ENCODE data around the gene IGSF1. TPM values are rescaled to one million over a fixed set of nuclear protein-coding genes. Genes with fewer than 3 reads are reported as not detected.

IGSF1 gene
- total and polyA plus RNA-seq, 2 of the 4 experiments (the other 2 are of a cell fraction): not detected

- Histone ChIP-seq H2BK5ac (ENCODE audit: low read depth, low read length, poor library complexity, severe bottlenecking) (no peak overlapping the region), H2AK9ac (replicated peaks; ENCODE audit: low read depth, low read length, poor library complexity) (no peak overlapping the region), H3K9ac (ENCODE audit: low read depth, low read length) (no peak overlapping the region), H4K5ac (ENCODE audit: low read depth, low read length) (no peak overlapping the region), H3K9me3 (ENCODE audit: control insufficient read depth, insufficient read depth, low read length) (no peaks in the 10 kb centered on the region; the same call in 1 of the 2 replicates), H3K27ac (ENCODE audit: insufficient read depth, low read length) (no peak overlapping the region), H3K56ac (ENCODE audit: extremely low read depth, insufficient read depth, low read length) (no peak overlapping the region), H2BK15ac (ENCODE audit: low read depth, low read length) (no peak overlapping the region), H3K79me1 (ENCODE audit: low read depth in 1 of 2, low read length in 2 of 2) (no peaks in the 10 kb centered on the region), H3K4me2 (ENCODE audit: low read depth, low read length) (no peak overlapping the region), H4K20me1 (ENCODE audit: insufficient read depth, low read length) (no peaks in the 10 kb centered on the region), H3K23ac (ENCODE audit: low read depth, low read length) (no peak overlapping the region), H3K36me3 (ENCODE audit: control insufficient read depth, insufficient read depth, low read length) (no peaks in the 10 kb centered on the region), H3K9me1 (ENCODE audit: insufficient read depth, low read length) (no peaks in the 10 kb centered on the region), H2AFZ (replicated peaks; ENCODE audit: low read length, poor library complexity) (no peak overlapping the region), H2BK20ac (ENCODE audit: low read depth, low read length) (no peak overlapping the region), H3K4me3 (ENCODE audit: insufficient read depth, low read depth, low read length) (no peak overlapping the region), H3K14ac (replicated peaks; ENCODE audit: low read depth, low read length) (no peak overlapping the region), H3K18ac (ENCODE audit: low read depth, low read length) (no peak overlapping the region), H3K27me3 (ENCODE audit: control insufficient read depth, insufficient read depth, low read length) (peaks cover 4% of the 10 kb centered on the region; the same call in 1 of the 2 replicates), H2AK5ac (ENCODE audit: low read depth, low read length) (no peak overlapping the region), H4K91ac (ENCODE audit: insufficient read depth, low read depth, low read length) (no peak overlapping the region), H2BK120ac (ENCODE audit: low read depth, low read length) (no peak overlapping the region), H3K4ac (ENCODE audit: low read depth, low read length) (no peak overlapping the region), H3K4me1 (ENCODE audit: control insufficient read depth, insufficient read depth, low read length) (no peaks in the 10 kb centered on the region), H4K8ac (ENCODE audit: low read depth in 2 of 2, low read length in 2 of 2) (no peak overlapping the region)
- no TSS peak for BruUV-seq (replicated peaks)
- in situ Hi-C loops (cut with MboI; ENCODE audit: low sequenced_read_pairs) (no loop called here), dilution Hi-C loops (cut with HindIII; ENCODE audit: low sequenced_read_pairs, unreplicated experiment) (no loop called here), intact Hi-C loops (cut with micrococcal nuclease) (no loop called here)
- WGBS, 2 experiments (ENCODE audit: extremely low coverage in 2 of 2, insufficient read length in 1 of 2): no CpG with 5 or more reads among the region's 3 CpGs
- TF ChIP-seq CTCF (conservative IDR thresholded peaks at IDR 0.05; ENCODE audit: low read depth, low read length) (no peak), RAD21 (IDR thresholded peaks at IDR 0.05; ENCODE audit: low read length) (no peak), BHLHE40 (IDR thresholded peaks at IDR 0.05; ENCODE audit: low read depth, low read length) (no peak), FOS (IDR thresholded peaks at IDR 0.05; ENCODE audit: low read depth, low read length) (no peak), SMC3 (IDR thresholded peaks at IDR 0.05; ENCODE audit: low read depth, low read length) (no peak), RCOR1 (IDR thresholded peaks at IDR 0.05; ENCODE audit: insufficient replicate concordance, low read length) (no peak), CEBPB (IDR thresholded peaks at IDR 0.05; ENCODE audit: low read depth, low read length) (no peak), MXI1 (IDR thresholded peaks at IDR 0.05; ENCODE audit: borderline replicate concordance, low read depth, low read length) (no peak), NFE2L2 (IDR thresholded peaks at IDR 0.05; ENCODE audit: low read depth, low read length) (no peak), MAFK (IDR thresholded peaks at IDR 0.05; ENCODE audit: low read depth, low read length) (no peak), RFX5 (IDR thresholded peaks at IDR 0.05; ENCODE audit: low read depth, low read length) (no peak), POLR2A (IDR thresholded peaks at IDR 0.05; ENCODE audit: low read depth, low read length) (no peak)
- TF ChIP-seq, protein P1, sequence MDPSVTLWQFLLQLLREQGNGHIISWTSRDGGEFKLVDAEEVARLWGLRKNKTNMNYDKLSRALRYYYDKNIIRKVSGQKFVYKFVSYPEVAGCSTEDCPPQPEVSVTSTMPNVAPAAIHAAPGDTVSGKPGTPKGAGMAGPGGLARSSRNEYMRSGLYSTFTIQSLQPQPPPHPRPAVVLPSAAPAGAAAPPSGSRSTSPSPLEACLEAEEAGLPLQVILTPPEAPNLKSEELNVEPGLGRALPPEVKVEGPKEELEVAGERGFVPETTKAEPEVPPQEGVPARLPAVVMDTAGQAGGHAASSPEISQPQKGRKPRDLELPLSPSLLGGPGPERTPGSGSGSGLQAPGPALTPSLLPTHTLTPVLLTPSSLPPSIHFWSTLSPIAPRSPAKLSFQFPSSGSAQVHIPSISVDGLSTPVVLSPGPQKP (IDR thresholded peaks at IDR 0.05; ENCODE audit: borderline replicate concordance, low read depth, low read length): no peak
- TF ChIP-seq, protein P2, sequence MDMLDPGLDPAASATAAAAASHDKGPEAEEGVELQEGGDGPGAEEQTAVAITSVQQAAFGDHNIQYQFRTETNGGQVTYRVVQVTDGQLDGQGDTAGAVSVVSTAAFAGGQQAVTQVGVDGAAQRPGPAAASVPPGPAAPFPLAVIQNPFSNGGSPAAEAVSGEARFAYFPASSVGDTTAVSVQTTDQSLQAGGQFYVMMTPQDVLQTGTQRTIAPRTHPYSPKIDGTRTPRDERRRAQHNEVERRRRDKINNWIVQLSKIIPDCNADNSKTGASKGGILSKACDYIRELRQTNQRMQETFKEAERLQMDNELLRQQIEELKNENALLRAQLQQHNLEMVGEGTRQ (IDR thresholded peaks at IDR 0.05; ENCODE audit: low read depth, low read length): no peak
- ChIA-PET POLR2A (ENCODE audit: unreplicated experiment) (no interaction called here), CTCF (no interaction called here)
- no peak for ATAC-seq (ENCODE audit: low read depth)
- no peak for DNase-seq
Measured at GRCh38 chrX:131302701-131303100, 13.6 kb upstream of the IGSF1 start.

All from IMR-90 (cell line).